GM23338 (cell line): Measurements from ENCODE around the gene IL12A. TPM values are rescaled to one million over a fixed set of nuclear protein-coding genes. Genes with fewer than 3 reads are reported as not detected.

ENCODE experiments used
- ATAC-seq: fragments of 200-7000 bp; cut with Tn5 transposase; 3 replicates; pipeline ENCODE4 v1.9.1; 2020
- DNase-seq: peaks from one replicate; pipeline ENCODE4 v3.0.0-alpha.2; 2015; ENCODE audit warnings: low spot score
- H2AFZ ChIP-seq: fragments of 200-600 bp; sonication (generic); 2 replicates; pipeline ENCODE4 v1.8.0; 2016; ENCODE audit warnings: antibody characterized with exemption, mild to moderate bottlenecking, moderate library complexity
- H3F3A ChIP-seq: fragments of 200-600 bp; sonication (generic); replicated peaks from 2 replicates; pipeline ENCODE4 v1.8.0; 2017; ENCODE audit warnings: antibody characterized with exemption, mixed run types, low read depth
- H3K27ac ChIP-seq: fragments of 200-600 bp; sonication (generic); 2 replicates; pipeline ENCODE4 v1.6.1; 2016; ENCODE audit warnings: low read depth
- H3K27me3 ChIP-seq: fragments of 200-600 bp; sonication (generic); 2 replicates; pipeline ENCODE4 v1.8.0; 2016; ENCODE audit warnings: mild to moderate bottlenecking, mixed run types, moderate library complexity; ENCODE audit not compliant: insufficient read depth
- H3K36me3 ChIP-seq: fragments of 200-600 bp; sonication (generic); 2 replicates; pipeline ENCODE4 v1.8.0; 2016; ENCODE audit warnings: mild to moderate bottlenecking; ENCODE audit not compliant: insufficient read depth
- H3K4me1 ChIP-seq: fragments of 200-600 bp; sonication (generic); 2 replicates; pipeline ENCODE4 v1.8.0; 2016; ENCODE audit warnings: mild to moderate bottlenecking, moderate library complexity; ENCODE audit not compliant: insufficient read depth
- H3K4me2 ChIP-seq: fragments of 200-600 bp; sonication (generic); 2 replicates; pipeline ENCODE4 v1.7.1; 2017; ENCODE audit warnings: mixed run types
- H3K4me3 ChIP-seq: fragments of 200-600 bp; sonication (generic); 2 replicates; pipeline ENCODE4 v1.6.1; 2016; ENCODE audit warnings: mixed run types
- H3K79me2 ChIP-seq: fragments of 200-600 bp; sonication (generic); replicated peaks from 2 replicates; pipeline ENCODE4 v1.8.0; 2017; ENCODE audit warnings: mild to moderate bottlenecking; ENCODE audit not compliant: insufficient read depth
- H3K9me2 ChIP-seq: fragments of 200-600 bp; sonication (generic); 2 replicates; pipeline ENCODE4 v1.8.0; 2017; ENCODE audit not compliant: insufficient read depth
- H4K20me1 ChIP-seq: fragments of 200-600 bp; sonication (generic); replicated peaks from 2 replicates; pipeline ENCODE4 v1.8.0; 2017; ENCODE audit warnings: mild to moderate bottlenecking; ENCODE audit not compliant: insufficient read depth
- H3K27ac Mint-ChIP-seq: 2 replicates; pipeline ENCODE4 v1.8.0; 2020; ENCODE audit warnings: inconsistent platforms, mild to moderate bottlenecking, moderate library complexity, mixed read lengths
- H3K27me3 Mint-ChIP-seq: 3 replicates; pipeline ENCODE4 v1.8.0; 2022; ENCODE audit warnings: low read depth, mild to moderate bottlenecking, moderate library complexity, mixed read lengths, inconsistent platforms; ENCODE audit not compliant: insufficient read depth, poor library complexity
- H3K36me3 Mint-ChIP-seq: 3 replicates; pipeline ENCODE4 v1.8.0; 2021; ENCODE audit warnings: low read depth, mild to moderate bottlenecking, inconsistent platforms, moderate library complexity, mixed read lengths
- H3K4me1 Mint-ChIP-seq: 3 replicates; pipeline ENCODE4 v1.8.0; 2020; ENCODE audit warnings: mild to moderate bottlenecking, inconsistent platforms, mixed read lengths
- H3K4me3 Mint-ChIP-seq: 3 replicates; pipeline ENCODE4 v1.8.0; 2021; ENCODE audit warnings: moderate library complexity, mild to moderate bottlenecking, inconsistent platforms, mixed read lengths
- H3K9me3 Mint-ChIP-seq: 3 replicates; pipeline ENCODE4 v1.8.0; 2020; ENCODE audit warnings: moderate library complexity, mild to moderate bottlenecking, inconsistent platforms, mixed read lengths
- NANOG ChIP-seq: IDR thresholded peaks from 2 replicates; pipeline ENCODE4 v1.6.1; 2016; ENCODE audit warnings: antibody characterized with exemption, borderline replicate concordance
- polyA plus RNA-seq: library from polyadenylated mRNA; unstranded; fragments of >200 nt; fragmentation: Nextera tagmentation; extraction: Ambion mirVana; gene quantifications from 2 replicates; pipeline ENCODE4 v1.2.1, GENCODE V29; 2016
- total RNA-seq: library from RNA; depleted of rRNA; stranded (reverse); fragments of >200 nt; shearing (Covaris generic); gene quantifications from 2 replicates; pipeline ENCODE4 v1.2.3, GENCODE V29; 2014
- TF ChIP-seq, protein P1 (sequence below): fragments of 250-450 bp; sonication (Bioruptor Pico); IDR thresholded peaks from 2 replicates; pipeline ENCODE4 v1.5.0; 2020; ENCODE audit warnings: mild to moderate bottlenecking, moderate library complexity
- TF ChIP-seq, protein P2 (sequence below): IDR thresholded peaks from 2 replicates; pipeline ENCODE4 v1.6.1; 2016; ENCODE audit warnings: antibody characterized with exemption

IL12A gene
- total and polyA plus RNA-seq, 2 experiments from 2014 or later = 0.69 to 1.3 TPM

DNA sequence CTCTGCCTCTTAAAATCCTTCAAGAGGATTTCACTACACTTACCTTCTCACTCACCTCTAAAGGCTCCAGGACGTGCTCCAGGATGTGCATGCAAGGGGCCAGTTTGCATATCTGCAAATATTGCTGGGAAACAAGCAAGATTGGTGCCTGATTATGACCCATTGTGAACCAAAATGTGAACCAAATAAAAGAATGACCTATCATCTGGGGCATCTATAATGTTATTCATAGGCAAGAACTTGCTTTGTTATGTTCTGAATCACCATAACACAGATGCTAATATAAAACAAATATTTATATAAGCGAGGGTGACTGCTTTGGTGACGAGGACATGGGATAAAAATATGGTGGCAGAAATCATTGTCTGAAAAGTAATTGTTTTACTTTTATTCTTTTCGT is 5.5 kb downstream of the IL12A start (continued):
- TF ChIP-seq, protein P1, sequence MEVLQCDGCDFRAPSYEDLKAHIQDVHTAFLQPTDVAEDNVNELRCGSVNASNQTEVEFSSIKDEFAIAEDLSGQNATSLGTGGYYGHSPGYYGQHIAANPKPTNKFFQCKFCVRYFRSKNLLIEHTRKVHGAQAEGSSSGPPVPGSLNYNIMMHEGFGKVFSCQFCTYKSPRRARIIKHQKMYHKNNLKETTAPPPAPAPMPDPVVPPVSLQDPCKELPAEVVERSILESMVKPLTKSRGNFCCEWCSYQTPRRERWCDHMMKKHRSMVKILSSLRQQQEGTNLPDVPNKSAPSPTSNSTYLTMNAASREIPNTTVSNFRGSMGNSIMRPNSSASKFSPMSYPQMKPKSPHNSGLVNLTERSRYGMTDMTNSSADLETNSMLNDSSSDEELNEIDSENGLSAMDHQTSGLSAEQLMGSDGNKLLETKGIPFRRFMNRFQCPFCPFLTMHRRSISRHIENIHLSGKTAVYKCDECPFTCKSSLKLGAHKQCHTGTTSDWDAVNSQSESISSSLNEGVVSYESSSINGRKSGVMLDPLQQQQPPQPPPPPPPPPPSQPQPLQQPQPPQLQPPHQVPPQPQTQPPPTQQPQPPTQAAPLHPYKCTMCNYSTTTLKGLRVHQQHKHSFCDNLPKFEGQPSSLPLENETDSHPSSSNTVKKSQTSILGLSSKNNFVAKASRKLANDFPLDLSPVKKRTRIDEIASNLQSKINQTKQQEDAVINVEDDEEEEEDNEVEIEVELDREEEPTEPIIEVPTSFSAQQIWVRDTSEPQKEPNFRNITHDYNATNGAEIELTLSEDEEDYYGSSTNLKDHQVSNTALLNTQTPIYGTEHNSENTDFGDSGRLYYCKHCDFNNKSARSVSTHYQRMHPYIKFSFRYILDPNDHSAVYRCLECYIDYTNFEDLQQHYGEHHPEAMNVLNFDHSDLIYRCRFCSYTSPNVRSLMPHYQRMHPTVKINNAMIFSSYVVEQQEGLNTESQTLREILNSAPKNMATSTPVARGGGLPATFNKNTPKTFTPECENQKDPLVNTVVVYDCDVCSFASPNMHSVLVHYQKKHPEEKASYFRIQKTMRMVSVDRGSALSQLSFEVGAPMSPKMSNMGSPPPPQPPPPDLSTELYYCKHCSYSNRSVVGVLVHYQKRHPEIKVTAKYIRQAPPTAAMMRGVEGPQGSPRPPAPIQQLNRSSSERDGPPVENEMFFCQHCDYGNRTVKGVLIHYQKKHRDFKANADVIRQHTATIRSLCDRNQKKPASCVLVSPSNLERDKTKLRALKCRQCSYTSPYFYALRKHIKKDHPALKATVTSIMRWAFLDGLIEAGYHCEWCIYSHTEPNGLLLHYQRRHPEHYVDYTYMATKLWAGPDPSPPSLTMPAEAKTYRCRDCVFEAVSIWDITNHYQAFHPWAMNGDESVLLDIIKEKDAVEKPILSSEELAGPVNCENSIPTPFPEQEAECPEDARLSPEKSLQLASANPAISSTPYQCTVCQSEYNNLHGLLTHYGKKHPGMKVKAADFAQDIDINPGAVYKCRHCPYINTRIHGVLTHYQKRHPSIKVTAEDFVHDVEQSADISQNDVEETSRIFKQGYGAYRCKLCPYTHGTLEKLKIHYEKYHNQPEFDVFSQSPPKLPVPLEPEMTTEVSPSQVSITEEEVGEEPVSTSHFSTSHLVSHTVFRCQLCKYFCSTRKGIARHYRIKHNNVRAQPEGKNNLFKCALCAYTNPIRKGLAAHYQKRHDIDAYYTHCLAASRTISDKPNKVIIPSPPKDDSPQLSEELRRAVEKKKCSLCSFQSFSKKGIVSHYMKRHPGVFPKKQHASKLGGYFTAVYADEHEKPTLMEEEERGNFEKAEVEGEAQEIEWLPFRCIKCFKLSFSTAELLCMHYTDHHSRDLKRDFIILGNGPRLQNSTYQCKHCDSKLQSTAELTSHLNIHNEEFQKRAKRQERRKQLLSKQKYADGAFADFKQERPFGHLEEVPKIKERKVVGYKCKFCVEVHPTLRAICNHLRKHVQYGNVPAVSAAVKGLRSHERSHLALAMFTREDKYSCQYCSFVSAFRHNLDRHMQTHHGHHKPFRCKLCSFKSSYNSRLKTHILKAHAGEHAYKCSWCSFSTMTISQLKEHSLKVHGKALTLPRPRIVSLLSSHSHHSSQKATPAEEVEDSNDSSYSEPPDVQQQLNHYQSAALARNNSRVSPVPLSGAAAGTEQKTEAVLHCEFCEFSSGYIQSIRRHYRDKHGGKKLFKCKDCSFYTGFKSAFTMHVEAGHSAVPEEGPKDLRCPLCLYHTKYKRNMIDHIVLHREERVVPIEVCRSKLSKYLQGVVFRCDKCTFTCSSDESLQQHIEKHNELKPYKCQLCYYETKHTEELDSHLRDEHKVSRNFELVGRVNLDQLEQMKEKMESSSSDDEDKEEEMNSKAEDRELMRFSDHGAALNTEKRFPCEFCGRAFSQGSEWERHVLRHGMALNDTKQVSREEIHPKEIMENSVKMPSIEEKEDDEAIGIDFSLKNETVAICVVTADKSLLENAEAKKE (CRISPR knock-in tag) = no peak
- TF ChIP-seq NANOG = no peak

DNA sequence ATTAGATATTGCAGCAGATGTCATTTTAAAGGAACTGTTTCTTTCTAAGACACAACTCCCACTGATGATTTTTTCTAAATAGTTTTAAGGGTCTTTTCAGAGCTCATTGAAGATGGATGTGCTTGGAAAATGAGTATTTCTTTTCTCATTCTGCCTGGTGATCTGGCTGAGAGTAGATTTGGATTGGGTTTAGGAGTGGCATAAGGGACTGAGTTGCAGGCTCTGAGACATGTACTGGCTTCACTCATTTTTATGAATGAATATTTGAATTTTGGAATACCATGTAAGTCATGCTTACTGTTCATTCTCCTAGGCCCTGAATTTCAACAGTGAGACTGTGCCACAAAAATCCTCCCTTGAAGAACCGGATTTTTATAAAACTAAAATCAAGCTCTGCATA is 6.5 kb downstream of the IL12A start:
- Histone ChIP-seq H3K79me2 (no peaks in the 10 kb centered on the region), H2AFZ (no peak overlapping the region), H3K9me2 (peaks cover 1% of the 10 kb centered on the region; the same call in 1 of the 2 replicates), H3K27ac (no peak overlapping the region), H3K36me3 (no peaks in the 10 kb centered on the region), H3K4me2 (no peak overlapping the region), H4K20me1 (no peaks in the 10 kb centered on the region), H3F3A (no peaks in the 10 kb centered on the region), H3K27me3 (no peaks in the 10 kb centered on the region), H3K4me1 (peaks cover 29% of the 10 kb centered on the region), H3K4me3 (no peak overlapping the region)
- Mint-ChIP-seq H3K36me3 (peaks cover 10% of the 10 kb centered on the region; the same call in 2 of the 3 replicates), H3K27me3 (peaks cover 6% of the 10 kb centered on the region), H3K4me1 (peaks cover 23% of the 10 kb centered on the region), H3K4me3 (no peak overlapping the region), H3K9me3 (peaks cover 8% of the 10 kb centered on the region; the same call in 2 of the 3 replicates), H3K27ac (no peak overlapping the region)
- ATAC-seq (no peak), DNase-seq (no peak)
- TF ChIP-seq, protein P2, sequence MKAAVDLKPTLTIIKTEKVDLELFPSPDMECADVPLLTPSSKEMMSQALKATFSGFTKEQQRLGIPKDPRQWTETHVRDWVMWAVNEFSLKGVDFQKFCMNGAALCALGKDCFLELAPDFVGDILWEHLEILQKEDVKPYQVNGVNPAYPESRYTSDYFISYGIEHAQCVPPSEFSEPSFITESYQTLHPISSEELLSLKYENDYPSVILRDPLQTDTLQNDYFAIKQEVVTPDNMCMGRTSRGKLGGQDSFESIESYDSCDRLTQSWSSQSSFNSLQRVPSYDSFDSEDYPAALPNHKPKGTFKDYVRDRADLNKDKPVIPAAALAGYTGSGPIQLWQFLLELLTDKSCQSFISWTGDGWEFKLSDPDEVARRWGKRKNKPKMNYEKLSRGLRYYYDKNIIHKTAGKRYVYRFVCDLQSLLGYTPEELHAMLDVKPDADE = no peak
- TF ChIP-seq NANOG = no peak
- TF ChIP-seq, protein P1 (CRISPR knock-in tag) = no peak
